ENCODE measurements around the gene ZNF605.

ZNF605 gene

GRCh38 chr12:132955094-132956010, 754 bp downstream of the ZNF605 start:
- H3K27me3 ChIP-seq (ENCODE audit: insufficient read depth, low read length): no peaks in the 10 kb centered on the region
- H3K9me3 ChIP-seq (ENCODE audit: insufficient read depth, low read depth, low read length): peaks cover 88% of the 10 kb centered on the region
- H3K4me3 ChIP-seq (ENCODE audit: low read length): peak overlapping the region; percentile 71
- H3K9ac ChIP-seq (ENCODE audit: low read depth, low read length): no peak overlapping the region
- H3K36me3 ChIP-seq (ENCODE audit: insufficient read depth, low read depth, low read length): no peaks in the 10 kb centered on the region
- no peaks in the 10 kb centered on the region for H3K4me1 ChIP-seq (ENCODE audit: insufficient read depth, low read length)
- no peak overlapping the region for H3K27ac ChIP-seq (ENCODE audit: low read length)

GRCh38 chr12:132954471-132955048, 1.5 kb downstream of the ZNF605 start:
- no peak overlapping the region for H3K4me3 ChIP-seq (ENCODE audit: low read length)
- no peak overlapping the region for H3K9ac ChIP-seq (ENCODE audit: low read depth, low read length)
- no peak overlapping the region for H3K27ac ChIP-seq (ENCODE audit: low read length)
- H3K9me3 ChIP-seq (ENCODE audit: insufficient read depth, low read depth, low read length): peaks cover 88% of the 10 kb centered on the region
- H3K36me3 ChIP-seq (ENCODE audit: insufficient read depth, low read depth, low read length): no peaks in the 10 kb centered on the region
- H3K4me1 ChIP-seq (ENCODE audit: insufficient read depth, low read length): no peaks in the 10 kb centered on the region
- H3K27me3 ChIP-seq (ENCODE audit: insufficient read depth, low read length): no peaks in the 10 kb centered on the region

- Histone ChIP-seq H3K9ac (ENCODE audit: low read depth, low read length) (no peak overlapping the region), H3K27ac (ENCODE audit: low read length) (no peak overlapping the region), H3K36me3 (ENCODE audit: insufficient read depth, low read depth, low read length) (no peaks in the 10 kb centered on the region), H3K9me3 (ENCODE audit: insufficient read depth, low read depth, low read length) (peaks cover 88% of the 10 kb centered on the region), H3K4me3 (ENCODE audit: low read length) (peak overlapping the region; percentile 38; the same call in 1 of the 2 replicates), H3K4me1 (ENCODE audit: insufficient read depth, low read length) (no peaks in the 10 kb centered on the region), H3K27me3 (ENCODE audit: insufficient read depth, low read length) (no peaks in the 10 kb centered on the region)
These were observed 2.3 kb downstream of the ZNF605 start for GRCh38 chr12:132953771-132954170.

- Histone ChIP-seq H3K4me1 (ENCODE audit: insufficient read depth, low read length) (no peaks in the 10 kb centered on the region), H3K27ac (ENCODE audit: low read length) (no peak overlapping the region), H3K9ac (ENCODE audit: low read depth, low read length) (no peak overlapping the region), H3K27me3 (ENCODE audit: insufficient read depth, low read length) (no peaks in the 10 kb centered on the region), H3K36me3 (ENCODE audit: insufficient read depth, low read depth, low read length) (no peaks in the 10 kb centered on the region), H3K4me3 (ENCODE audit: low read length) (no peak overlapping the region), H3K9me3 (ENCODE audit: insufficient read depth, low read depth, low read length) (peaks cover 92% of the 10 kb centered on the region)
These were observed 3.0 kb downstream of the ZNF605 start for GRCh38 chr12:132953163-132953425.

- H3K27ac ChIP-seq (ENCODE audit: low read length): no peak overlapping the region
- no peak overlapping the region for H3K4me3 ChIP-seq (ENCODE audit: low read length)
- no peaks in the 10 kb centered on the region for H3K36me3 ChIP-seq (ENCODE audit: insufficient read depth, low read depth, low read length)
- no peaks in the 10 kb centered on the region for H3K4me1 ChIP-seq (ENCODE audit: insufficient read depth, low read length)
- H3K9ac ChIP-seq (ENCODE audit: low read depth, low read length): no peak overlapping the region
- H3K27me3 ChIP-seq (ENCODE audit: insufficient read depth, low read length): no peaks in the 10 kb centered on the region
- H3K9me3 ChIP-seq (ENCODE audit: insufficient read depth, low read depth, low read length): peaks cover 92% of the 10 kb centered on the region
These were observed 3.5 kb downstream of the ZNF605 start for GRCh38 chr12:132952371-132953162.

GRCh38 chr12:132951649-132952048, 4.5 kb downstream of the ZNF605 start:
- peak overlapping the region; percentile 39 for H3K4me3 ChIP-seq (ENCODE audit: low read length)
- H3K27ac ChIP-seq (ENCODE audit: low read length): no peak overlapping the region
- H3K27me3 ChIP-seq (ENCODE audit: insufficient read depth, low read length): no peaks in the 10 kb centered on the region
- H3K9ac ChIP-seq (ENCODE audit: low read depth, low read length): no peak overlapping the region
- H3K4me1 ChIP-seq (ENCODE audit: insufficient read depth, low read length): no peaks in the 10 kb centered on the region
- H3K9me3 ChIP-seq (ENCODE audit: insufficient read depth, low read depth, low read length): peaks cover 93% of the 10 kb centered on the region
- no peaks in the 10 kb centered on the region for H3K36me3 ChIP-seq (ENCODE audit: insufficient read depth, low read depth, low read length)

GRCh38 chr12:132950844-132951535, 5.1 kb downstream of the ZNF605 start:
- no peaks in the 10 kb centered on the region for H3K27me3 ChIP-seq (ENCODE audit: insufficient read depth, low read length)
- H3K27ac ChIP-seq (ENCODE audit: low read length): no peak overlapping the region
- peaks cover 94% of the 10 kb centered on the region for H3K9me3 ChIP-seq (ENCODE audit: insufficient read depth, low read depth, low read length)
- no peak overlapping the region for H3K9ac ChIP-seq (ENCODE audit: low read depth, low read length)
- no peaks in the 10 kb centered on the region for H3K4me1 ChIP-seq (ENCODE audit: insufficient read depth, low read length)
- peak overlapping the region; percentile 39 for H3K4me3 ChIP-seq (ENCODE audit: low read length)
- no peaks in the 10 kb centered on the region for H3K36me3 ChIP-seq (ENCODE audit: insufficient read depth, low read depth, low read length)

GRCh38 chr12:132949936-132950837, 5.9 kb downstream of the ZNF605 start:
- Histone ChIP-seq H3K4me1 (ENCODE audit: insufficient read depth, low read length) (no peaks in the 10 kb centered on the region), H3K9ac (ENCODE audit: low read depth, low read length) (no peak overlapping the region), H3K36me3 (ENCODE audit: insufficient read depth, low read depth, low read length) (no peaks in the 10 kb centered on the region), H3K9me3 (ENCODE audit: insufficient read depth, low read depth, low read length) (peaks cover 97% of the 10 kb centered on the region), H3K27me3 (ENCODE audit: insufficient read depth, low read length) (no peaks in the 10 kb centered on the region), H3K27ac (ENCODE audit: low read length) (no peak overlapping the region), H3K4me3 (ENCODE audit: low read length) (peak overlapping the region; percentile 39; the same call in 1 of the 2 replicates)

GRCh38 chr12:132948146-132949066, 7.7 kb downstream of the ZNF605 start:
- H3K36me3 ChIP-seq (ENCODE audit: insufficient read depth, low read depth, low read length): peaks cover 12% of the 10 kb centered on the region; the same call in 1 of the 2 replicates
- no peaks in the 10 kb centered on the region for H3K27me3 ChIP-seq (ENCODE audit: insufficient read depth, low read length)
- no peak overlapping the region; the same call in 1 of the 2 replicates for H3K4me3 ChIP-seq (ENCODE audit: low read length)
- peaks cover 97% of the 10 kb centered on the region for H3K9me3 ChIP-seq (ENCODE audit: insufficient read depth, low read depth, low read length)
- H3K27ac ChIP-seq (ENCODE audit: low read length): no peak overlapping the region
- H3K4me1 ChIP-seq (ENCODE audit: insufficient read depth, low read length): no peaks in the 10 kb centered on the region
- no peak overlapping the region for H3K9ac ChIP-seq (ENCODE audit: low read depth, low read length)

GRCh38 chr12:132946246-132946820, 9.8 kb downstream of the ZNF605 start:
- no peaks in the 10 kb centered on the region for H3K4me1 ChIP-seq (ENCODE audit: insufficient read depth, low read length)
- H3K4me3 ChIP-seq (ENCODE audit: low read length): no peak overlapping the region
- H3K27me3 ChIP-seq (ENCODE audit: insufficient read depth, low read length): no peaks in the 10 kb centered on the region
- peaks cover 97% of the 10 kb centered on the region for H3K9me3 ChIP-seq (ENCODE audit: insufficient read depth, low read depth, low read length)
- H3K36me3 ChIP-seq (ENCODE audit: insufficient read depth, low read depth, low read length): peaks cover 23% of the 10 kb centered on the region
- no peak overlapping the region for H3K27ac ChIP-seq (ENCODE audit: low read length)
- H3K9ac ChIP-seq (ENCODE audit: low read depth, low read length): no peak overlapping the region
